Activated naive CD8-positive, alpha-beta T cell (primary cell): ENCODE results near the gene MBOAT7.

Experiments used
- H3K27ac Mint-ChIP-seq: one replicate; pipeline ENCODE4 v1.8.0; 2021; ENCODE audit warnings: mixed read lengths
- H3K27me3 Mint-ChIP-seq: one replicate; pipeline ENCODE4 v1.8.0; 2021; ENCODE audit warnings: mixed read lengths
- H3K36me3 Mint-ChIP-seq: one replicate; pipeline ENCODE4 v1.8.0; 2021; ENCODE audit warnings: mixed read lengths
- H3K4me1 Mint-ChIP-seq: one replicate; pipeline ENCODE4 v1.8.0; 2021; ENCODE audit warnings: low read depth, mixed read lengths
- H3K4me3 Mint-ChIP-seq: one replicate; pipeline ENCODE4 v1.8.0; 2021; ENCODE audit warnings: mild to moderate bottlenecking, mixed read lengths
- H3K9me3 Mint-ChIP-seq: one replicate; pipeline ENCODE4 v1.8.0; 2021; ENCODE audit warnings: low read depth, mixed read lengths

The MBOAT7 gene

GRCh38 chr19:54164369-54165068, 24.9 kb downstream of the MBOAT7 start:
- Mint-ChIP-seq H3K27ac (no peak overlapping the region), H3K4me3 (peak overlapping the region; percentile 67), H3K9me3 (no peaks in the 10 kb centered on the region), H3K36me3 (no peaks in the 10 kb centered on the region), H3K27me3 (no peaks in the 10 kb centered on the region), H3K4me1 (peaks cover 44% of the 10 kb centered on the region)

- Mint-ChIP-seq H3K9me3 (no peaks in the 10 kb centered on the region), H3K27ac (peak overlapping the region; percentile 66)
These were observed 26.5 kb downstream of the MBOAT7 start for GRCh38 chr19:54162884-54163283.

GRCh38 chr19:54162241-54162805, 27.1 kb downstream of the MBOAT7 start:
- H3K4me1 Mint-ChIP-seq = peaks cover 52% of the 10 kb centered on the region

More at GRCh38 chr19:54162884-54163283, 26.5 kb downstream of the MBOAT7 start:
- H3K4me3 Mint-ChIP-seq = peak overlapping the region; percentile 89
- peaks cover 52% of the 10 kb centered on the region for H3K4me1 Mint-ChIP-seq
- no peaks in the 10 kb centered on the region for H3K36me3 Mint-ChIP-seq
- H3K27me3 Mint-ChIP-seq = no peaks in the 10 kb centered on the region

GRCh38 chr19:54160854-54161253, 28.5 kb downstream of the MBOAT7 start:
- Mint-ChIP-seq H3K36me3 (peaks cover 2% of the 10 kb centered on the region), H3K9me3 (no peaks in the 10 kb centered on the region), H3K27ac (peak overlapping the region; percentile 99), H3K4me3 (peak overlapping the region; percentile 99), H3K4me1 (peaks cover 61% of the 10 kb centered on the region), H3K27me3 (no peaks in the 10 kb centered on the region)

More at GRCh38 chr19:54162241-54162805, 27.1 kb downstream of the MBOAT7 start:
- peak overlapping the region; percentile 89 for H3K4me3 Mint-ChIP-seq
- no peaks in the 10 kb centered on the region for H3K27me3 Mint-ChIP-seq
- no peaks in the 10 kb centered on the region for H3K36me3 Mint-ChIP-seq
- peak overlapping the region; percentile 55 for H3K27ac Mint-ChIP-seq
- no peaks in the 10 kb centered on the region for H3K9me3 Mint-ChIP-seq

GRCh38 chr19:54160182-54160811, 29.1 kb downstream of the MBOAT7 start:
- Mint-ChIP-seq H3K9me3 (no peaks in the 10 kb centered on the region), H3K27ac (peak overlapping the region; percentile 99), H3K4me3 (peak overlapping the region; percentile 99), H3K4me1 (peaks cover 63% of the 10 kb centered on the region), H3K27me3 (no peaks in the 10 kb centered on the region), H3K36me3 (peaks cover 2% of the 10 kb centered on the region)

- H3K36me3 Mint-ChIP-seq = peaks cover 5% of the 10 kb centered on the region
- H3K9me3 Mint-ChIP-seq = no peaks in the 10 kb centered on the region
- H3K4me1 Mint-ChIP-seq = peaks cover 67% of the 10 kb centered on the region
- no peaks in the 10 kb centered on the region for H3K27me3 Mint-ChIP-seq
- H3K27ac Mint-ChIP-seq = peak within 1 kb of the TSS; percentile 99
- H3K4me3 Mint-ChIP-seq = peak within 1 kb of the TSS; percentile 99
These were observed 29.8 kb downstream of the MBOAT7 start, which contains the start of gene LENG1 for GRCh38 chr19:54159352-54160181. Gene LENG1, minus strand, starts transcription at chr19:54159721. Its CDS starts 26 bp downstream, at chr19:54159695.

DNA sequence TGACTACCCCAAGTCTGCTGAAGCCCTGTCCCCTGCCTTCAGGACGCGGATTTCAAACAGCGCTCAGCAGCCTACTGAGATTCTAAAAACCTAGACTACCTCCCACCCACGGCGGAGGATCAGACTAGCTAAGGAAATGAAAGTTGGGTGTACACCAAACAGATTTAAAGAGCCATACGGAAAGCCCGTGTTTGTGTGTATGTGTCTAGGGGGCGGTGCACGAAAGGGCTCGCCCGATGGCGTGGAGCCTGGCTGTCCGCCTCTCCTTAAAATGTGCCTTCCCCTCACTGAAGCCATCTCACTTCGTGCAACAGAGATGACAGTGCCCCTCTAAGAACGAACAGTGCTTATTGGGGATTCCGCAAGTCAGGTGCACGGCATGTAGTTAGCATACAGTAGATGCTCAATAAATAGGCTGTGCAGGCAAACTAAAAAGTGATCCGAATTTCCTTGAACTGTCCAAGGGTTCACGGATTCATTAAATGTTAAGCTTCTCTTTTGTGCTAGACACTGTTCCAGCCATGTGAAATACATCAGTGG, 30.5 kb downstream of the MBOAT7 start:
- Mint-ChIP-seq H3K4me3 (peak overlapping the region; percentile 99), H3K4me1 (peaks cover 68% of the 10 kb centered on the region), H3K27me3 (no peaks in the 10 kb centered on the region), H3K27ac (peak overlapping the region; percentile 99), H3K9me3 (no peaks in the 10 kb centered on the region), H3K36me3 (peaks cover 7% of the 10 kb centered on the region)

DNA sequence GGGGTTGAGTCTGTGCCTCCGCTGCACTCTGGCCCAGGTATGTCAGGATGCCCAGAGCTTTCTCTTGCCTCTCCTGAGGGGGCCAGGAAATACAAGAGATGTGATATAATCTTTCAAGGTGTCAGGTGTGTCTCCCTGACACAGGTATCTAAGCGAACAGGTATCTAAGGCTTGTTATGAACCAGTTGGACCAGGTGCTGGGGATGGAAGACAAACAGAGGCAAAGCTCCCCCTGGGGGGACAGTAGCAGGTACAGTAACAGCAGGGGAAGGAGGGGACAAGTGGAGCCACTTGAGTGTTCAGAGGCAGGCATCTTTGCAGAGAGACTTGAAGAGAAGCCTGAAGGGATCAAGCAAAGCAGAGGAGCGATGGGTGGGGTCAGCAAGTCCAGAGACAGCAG, 32.4 kb downstream of the MBOAT7 start:
- H3K36me3 Mint-ChIP-seq = peaks cover 7% of the 10 kb centered on the region
- H3K4me1 Mint-ChIP-seq = peaks cover 63% of the 10 kb centered on the region

DNA sequence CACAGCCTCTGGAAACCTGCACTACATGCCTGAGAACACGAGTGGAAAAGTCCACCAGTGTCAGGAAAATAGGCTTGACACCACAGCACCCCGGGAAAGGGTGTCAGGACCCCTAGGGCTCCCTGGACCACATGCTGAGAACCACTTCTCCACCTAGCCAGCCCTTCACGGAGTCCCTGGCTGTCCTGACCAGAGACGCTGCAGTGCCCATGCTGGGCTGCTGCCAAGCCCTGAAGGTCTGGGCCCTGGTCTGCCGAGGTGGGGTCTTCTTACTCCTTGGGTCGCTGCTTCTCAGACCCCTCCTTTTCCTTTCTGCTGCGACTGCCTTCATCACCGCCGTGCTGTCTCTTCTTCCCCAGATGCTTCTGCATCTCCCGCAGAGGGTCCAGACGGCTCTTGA, 32.9 kb downstream of the MBOAT7 start:
- Mint-ChIP-seq H3K27ac (no peak overlapping the region), H3K4me3 (no peak overlapping the region), H3K36me3 (peaks cover 7% of the 10 kb centered on the region), H3K9me3 (no peaks in the 10 kb centered on the region), H3K27me3 (no peaks in the 10 kb centered on the region), H3K4me1 (peaks cover 64% of the 10 kb centered on the region)

More for the DNA sequence above, 32.4 kb downstream of the MBOAT7 start:
- H3K27ac Mint-ChIP-seq = peak overlapping the region; percentile 50
- no peaks in the 10 kb centered on the region for H3K27me3 Mint-ChIP-seq
- H3K9me3 Mint-ChIP-seq = no peaks in the 10 kb centered on the region
- peak overlapping the region; percentile 73 for H3K4me3 Mint-ChIP-seq

DNA sequence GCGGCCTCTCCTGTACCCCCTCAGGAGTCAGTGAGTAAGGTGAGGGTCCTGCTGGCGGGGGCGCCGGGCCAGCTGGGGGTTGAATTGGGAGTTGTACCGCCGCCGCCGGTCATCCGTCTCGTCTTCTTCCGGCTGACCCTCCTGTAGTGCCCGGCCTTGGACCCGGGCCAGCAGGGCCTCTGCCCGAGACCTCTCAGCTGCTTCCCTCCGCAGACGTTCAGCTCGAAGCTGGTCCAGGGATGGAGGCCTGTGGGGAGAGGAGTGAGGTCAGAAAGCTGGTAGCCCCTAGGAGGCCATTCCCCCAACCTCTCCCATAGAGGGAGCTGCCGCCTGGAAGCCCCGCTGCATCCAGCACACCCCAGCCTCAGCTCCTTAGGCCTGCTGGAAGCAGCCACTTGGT, 33.7 kb downstream of the MBOAT7 start:
- H3K9me3 Mint-ChIP-seq = no peaks in the 10 kb centered on the region
- no peaks in the 10 kb centered on the region for H3K27me3 Mint-ChIP-seq
- H3K36me3 Mint-ChIP-seq = peaks cover 7% of the 10 kb centered on the region
- peak overlapping the region; percentile 50 for H3K27ac Mint-ChIP-seq
- H3K4me3 Mint-ChIP-seq = no peak overlapping the region
- peaks cover 58% of the 10 kb centered on the region for H3K4me1 Mint-ChIP-seq

DNA sequence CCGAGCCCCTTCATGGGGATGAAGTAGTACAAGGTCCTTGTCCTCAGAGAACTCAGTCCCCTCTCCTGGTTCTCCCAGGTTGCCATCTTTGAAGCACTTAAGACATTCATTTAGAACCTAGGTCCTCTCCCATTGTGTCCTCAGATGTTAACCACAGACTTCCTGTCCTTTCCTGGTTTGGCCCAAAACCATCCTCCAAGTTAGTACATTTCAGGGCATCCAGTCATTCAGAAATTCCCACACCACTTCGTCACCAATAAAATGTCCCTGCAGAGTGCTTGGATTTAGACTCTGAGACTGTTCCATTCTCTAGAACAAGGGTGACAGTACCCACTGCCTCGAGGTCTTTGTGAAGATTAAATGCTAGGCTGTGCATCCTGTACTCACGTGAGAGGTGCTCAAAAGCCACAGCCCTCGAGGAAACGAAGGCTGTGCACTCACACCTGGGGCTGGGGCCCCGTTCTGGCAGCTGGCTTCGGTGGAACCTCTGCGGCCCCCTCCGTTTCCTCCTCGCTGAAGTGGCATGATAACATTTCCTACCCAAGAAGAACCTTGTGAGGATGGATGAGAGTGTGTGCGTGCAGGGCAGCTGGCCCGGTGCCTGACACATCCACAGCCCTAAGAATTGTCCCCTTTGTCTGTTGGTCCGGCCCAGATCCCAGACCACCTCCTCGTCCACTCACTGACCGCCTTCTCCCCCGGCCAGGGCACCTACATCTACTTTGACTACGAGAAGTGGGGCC, 34.6 kb downstream of the MBOAT7 start:
- no peaks in the 10 kb centered on the region for H3K27me3 Mint-ChIP-seq
- H3K27ac Mint-ChIP-seq = peak overlapping the region; percentile 82
- peak overlapping the region; percentile 33 for H3K4me3 Mint-ChIP-seq
- H3K9me3 Mint-ChIP-seq = no peaks in the 10 kb centered on the region
- H3K4me1 Mint-ChIP-seq = peaks cover 54% of the 10 kb centered on the region
- H3K36me3 Mint-ChIP-seq = peaks cover 7% of the 10 kb centered on the region

GRCh38 chr19:54153731-54154326, 35.6 kb downstream of the MBOAT7 start:
- H3K4me3 Mint-ChIP-seq = peak overlapping the region; percentile 33
- H3K36me3 Mint-ChIP-seq = peaks cover 7% of the 10 kb centered on the region
- H3K27ac Mint-ChIP-seq = peak overlapping the region; percentile 82
- H3K27me3 Mint-ChIP-seq = no peaks in the 10 kb centered on the region
- peaks cover 47% of the 10 kb centered on the region for H3K4me1 Mint-ChIP-seq
- no peaks in the 10 kb centered on the region for H3K9me3 Mint-ChIP-seq

DNA sequence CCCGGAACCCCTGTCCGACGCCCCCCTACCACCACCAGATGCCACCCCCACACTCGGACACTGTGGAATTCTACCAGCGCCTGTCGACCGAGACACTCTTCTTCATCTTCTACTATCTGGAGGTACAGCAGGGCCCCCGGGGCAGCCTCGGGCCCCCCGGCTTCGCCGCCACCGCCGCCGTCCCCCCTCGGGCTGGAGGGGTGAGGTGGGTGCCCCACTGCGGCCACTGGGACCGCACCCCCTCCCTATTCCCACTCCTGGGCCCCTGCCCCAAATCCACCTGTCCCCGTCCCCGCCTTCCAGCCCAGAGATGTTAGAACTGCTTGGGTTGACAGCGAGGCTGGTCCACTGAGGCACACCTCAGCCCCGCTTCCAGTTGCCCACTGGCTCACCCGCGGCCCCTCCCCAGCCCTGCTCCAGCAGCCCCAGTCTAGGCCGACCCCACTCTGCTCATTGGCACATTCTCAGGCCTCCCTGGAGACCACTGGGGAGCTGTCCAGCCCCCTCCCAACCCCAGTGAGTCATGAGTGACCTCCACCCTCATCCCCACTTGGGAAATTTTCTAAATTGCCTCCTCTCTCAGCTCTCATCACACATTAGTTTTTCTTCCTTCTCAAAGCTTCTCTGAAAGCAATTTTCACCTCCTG, 36.4 kb downstream of the MBOAT7 start:
- Mint-ChIP-seq H3K4me3 (no peak overlapping the region), H3K27ac (peak overlapping the region; percentile 47)

More for the DNA sequence above, 36.4 kb downstream of the MBOAT7 start:
- H3K4me1 Mint-ChIP-seq = peaks cover 39% of the 10 kb centered on the region
- H3K27me3 Mint-ChIP-seq = no peaks in the 10 kb centered on the region
- peaks cover 7% of the 10 kb centered on the region for H3K36me3 Mint-ChIP-seq
- no peaks in the 10 kb centered on the region for H3K9me3 Mint-ChIP-seq
